Measurements from ENCODE around the gene CYP1B1.
"Not testable (repeated sequence)": the region's sequence is repeated elsewhere in the genome, so short reads cannot be mapped to it uniquely, and the experiment has no call there.

DNA sequence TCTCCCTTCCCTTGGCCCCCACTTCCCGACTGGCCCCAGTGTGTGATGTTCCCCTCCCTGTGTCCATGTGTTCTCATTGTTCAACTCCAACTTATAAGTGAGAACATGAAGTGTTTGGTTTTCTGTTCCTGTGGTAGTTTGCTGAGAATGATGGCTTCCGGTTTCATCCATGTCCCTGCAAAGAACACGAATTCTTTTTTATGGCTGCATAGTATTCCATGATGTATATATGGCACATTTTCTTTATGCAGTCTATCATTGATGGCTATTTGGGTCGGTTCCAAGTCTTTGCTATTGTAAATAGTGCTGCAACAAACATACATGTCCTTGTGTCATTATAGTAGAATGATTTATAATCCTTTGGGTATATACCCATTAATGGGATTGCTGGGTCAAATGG lies 35.4 kb upstream of the CYP1B1 start:
- not testable (repeated sequence) for TF ChIP-seq EZH2 (IDR thresholded peaks at IDR 0.05); POLR2AphosphoS5 (IDR thresholded peaks at IDR 0.05; ENCODE audit: borderline replicate concordance, low read depth, low read length)

All from SK-N-MC (cell line).